HG03521 (cell line): Measurements from ENCODE around the gene NCS1.

Source experiments
- ATAC-seq: cut with Tn5 transposase; IDR thresholded peaks from one replicate; pipeline ENCODE4 v1.9.1; 2021; ENCODE audit warnings: mild to moderate bottlenecking, moderate library complexity; ENCODE audit not compliant: unreplicated experiment

Gene NCS1

GRCh38 chr9:130284690-130285089, 112.5 kb downstream of the NCS1 start:
- ATAC-seq, result no peak

- no peak for ATAC-seq
These were observed 113.1 kb downstream of the NCS1 start for GRCh38 chr9:130285271-130285670.

GRCh38 chr9:130286072-130286770, 114.0 kb downstream of the NCS1 start:
- ATAC-seq, result no peak
